ENCODE results near the gene NPAS2.

NPAS2 gene

GRCh38 chr2:100941646-100942240 is 121.8 kb downstream of the NPAS2 start:
- Histone ChIP-seq H3K27me3 (ENCODE audit: insufficient read depth, poor library complexity, severe bottlenecking) (no peaks in the 10 kb centered on the region), H3K36me3 (ENCODE audit: low read depth) (peaks cover 3% of the 10 kb centered on the region; the same call in 1 of the 2 replicates), H3K9me3 (ENCODE audit: severe bottlenecking) (no peaks in the 10 kb centered on the region), H3K4me1 (ENCODE audit: insufficient read depth, poor library complexity, severe bottlenecking) (no peaks in the 10 kb centered on the region), H3K27ac (ENCODE audit: poor library complexity, severe bottlenecking) (no peak overlapping the region), H3K4me3 (ENCODE audit: severe bottlenecking) (no peak overlapping the region)
- DNase-seq (ENCODE audit: low spot score) (no peak), ATAC-seq (ENCODE audit: low read depth) (no peak)
- no peak for TF ChIP-seq CTCF (IDR thresholded peaks at IDR 0.05; ENCODE audit: poor library complexity, severe bottlenecking)

- DNase-seq (ENCODE audit: low spot score): no peak
- Histone ChIP-seq H3K9me3 (ENCODE audit: severe bottlenecking) (no peaks in the 10 kb centered on the region), H3K4me1 (ENCODE audit: insufficient read depth, poor library complexity, severe bottlenecking) (no peaks in the 10 kb centered on the region), H3K4me3 (ENCODE audit: severe bottlenecking) (no peak overlapping the region), H3K27me3 (ENCODE audit: insufficient read depth, poor library complexity, severe bottlenecking) (no peaks in the 10 kb centered on the region), H3K36me3 (ENCODE audit: low read depth) (peaks cover 16% of the 10 kb centered on the region), H3K27ac (ENCODE audit: poor library complexity, severe bottlenecking) (no peak overlapping the region)
- no peak for ATAC-seq (ENCODE audit: low read depth)
- TF ChIP-seq CTCF (IDR thresholded peaks at IDR 0.05; ENCODE audit: poor library complexity, severe bottlenecking): no peak
Observed at GRCh38 chr2:100944617-100945432, 124.9 kb downstream of the NPAS2 start.

GRCh38 chr2:100945433-100945740 is 125.4 kb downstream of the NPAS2 start:
- H3K9me3 ChIP-seq (ENCODE audit: severe bottlenecking): no peaks in the 10 kb centered on the region
- H3K4me3 ChIP-seq (ENCODE audit: severe bottlenecking): no peak overlapping the region
- ATAC-seq (ENCODE audit: low read depth) (no peak), DNase-seq (ENCODE audit: low spot score) (no peak)
- no peaks in the 10 kb centered on the region for H3K4me1 ChIP-seq (ENCODE audit: insufficient read depth, poor library complexity, severe bottlenecking)
- TF ChIP-seq CTCF (IDR thresholded peaks at IDR 0.05; ENCODE audit: poor library complexity, severe bottlenecking): no peak
- peaks cover 19% of the 10 kb centered on the region for H3K36me3 ChIP-seq (ENCODE audit: low read depth)
- no peak overlapping the region for H3K27ac ChIP-seq (ENCODE audit: poor library complexity, severe bottlenecking)
- H3K27me3 ChIP-seq (ENCODE audit: insufficient read depth, poor library complexity, severe bottlenecking): no peaks in the 10 kb centered on the region

- no peaks in the 10 kb centered on the region for H3K27me3 ChIP-seq (ENCODE audit: insufficient read depth, poor library complexity, severe bottlenecking)
- no peak overlapping the region for H3K4me3 ChIP-seq (ENCODE audit: severe bottlenecking)
- H3K9me3 ChIP-seq (ENCODE audit: severe bottlenecking): no peaks in the 10 kb centered on the region
- no peaks in the 10 kb centered on the region for H3K4me1 ChIP-seq (ENCODE audit: insufficient read depth, poor library complexity, severe bottlenecking)
- no peak overlapping the region for H3K27ac ChIP-seq (ENCODE audit: poor library complexity, severe bottlenecking)
- no peak for DNase-seq (ENCODE audit: low spot score)
- no peak for ATAC-seq (ENCODE audit: low read depth)
- peaks cover 19% of the 10 kb centered on the region for H3K36me3 ChIP-seq (ENCODE audit: low read depth)
- no peak for TF ChIP-seq CTCF (IDR thresholded peaks at IDR 0.05; ENCODE audit: poor library complexity, severe bottlenecking)
Observed at GRCh38 chr2:100945930-100946607, 126.1 kb downstream of the NPAS2 start.
